Liver (tissue), 9 donors: ENCODE results near the gene NIT2. TPM values are rescaled to one million over a fixed set of nuclear protein-coding genes. Genes with fewer than 3 reads are reported as not detected.
"Not testable (repeated sequence)": the region's sequence is repeated elsewhere in the genome, so short reads cannot be mapped to it uniquely, and the experiment has no call there.

Experiments used
- DNase-seq: peaks from one replicate; pipeline ENCODE4 v3.0.0-alpha.2; 2017; ENCODE audit warnings: low spot score
- H3K27ac ChIP-seq, 2 donors: one replicate each; pipeline ENCODE4 v1.7.0; 2013; ENCODE audit warnings: inconsistent platforms in 2 of 2, low read length in 2 of 2, control low read depth in 1 of 2, low read depth in 1 of 2, mild to moderate bottlenecking in 1 of 2
- H3K27me3 ChIP-seq, 4 donors: one replicate each; pipeline versions ENCODE4 v1.6.1 to v1.7.0; 2013; ENCODE audit warnings: low read length in 3 of 4, inconsistent platforms in 1 of 4, mild to moderate bottlenecking in 1 of 4, moderate library complexity in 1 of 4; ENCODE audit not compliant: control insufficient read depth in 4 of 4, insufficient read depth in 4 of 4
- H3K36me3 ChIP-seq, 4 donors: one replicate each; pipeline versions ENCODE4 v1.6.1 to v1.7.0; 2013; ENCODE audit warnings: low read length in 3 of 4, mild to moderate bottlenecking in 3 of 4, low read depth in 1 of 4, moderate library complexity in 1 of 4; ENCODE audit not compliant: control insufficient read depth in 4 of 4, insufficient read depth in 3 of 4
- H3K4me1 ChIP-seq, 4 donors: one replicate each; pipeline versions ENCODE4 v1.6.1 to v1.7.0; 2013; ENCODE audit warnings: low read length in 3 of 4, mild to moderate bottlenecking in 3 of 4, moderate library complexity in 1 of 4; ENCODE audit not compliant: control insufficient read depth in 4 of 4, insufficient read depth in 4 of 4
- H3K4me3 ChIP-seq, 3 donors: one replicate each; pipeline versions ENCODE4 v1.6.1 to v1.7.0; 2013; ENCODE audit warnings: low read length in 3 of 3, control low read depth in 1 of 3, low read depth in 1 of 3, mild to moderate bottlenecking in 1 of 3
- H3K9ac ChIP-seq, 2 donors: one replicate each; pipeline ENCODE4 v1.7.0; 2013; ENCODE audit warnings: low read length in 2 of 2, mild to moderate bottlenecking in 2 of 2, moderate library complexity in 2 of 2, control low read depth in 1 of 2, low read depth in 1 of 2
- H3K9me3 ChIP-seq, 4 donors: one replicate each; pipeline versions ENCODE4 v1.6.1 to v1.7.0; 2013; ENCODE audit warnings: low read length in 3 of 4; ENCODE audit not compliant: control insufficient read depth in 4 of 4
- ATF3 ChIP-seq: IDR thresholded peaks from 2 replicates; pipeline ENCODE4 v1.6.1; 2016; ENCODE audit warnings: antibody characterized with exemption
- CTCF ChIP-seq: fragments of 150-350 bp; IDR thresholded peaks from 2 replicates; pipeline ENCODE4 v1.5.1; 2017; ENCODE audit warnings: improper control_type of control experiment, low read depth, low read length; ENCODE audit not compliant: missing input control
- EGR1 ChIP-seq, 2 donors: IDR thresholded peaks; 2 replicates each; pipeline ENCODE4 v1.6.1; 2016 to 2018; ENCODE audit warnings: antibody characterized with exemption in 2 of 2, low read depth in 2 of 2
- FOXA1 ChIP-seq: IDR thresholded peaks from 2 replicates; pipeline ENCODE4 v1.6.1; 2016; ENCODE audit warnings: antibody characterized with exemption
- FOXA2 ChIP-seq: IDR thresholded peaks from 2 replicates; pipeline ENCODE4 v1.6.1; 2016; ENCODE audit warnings: antibody characterized with exemption
- GABPA ChIP-seq, 2 donors: IDR thresholded peaks in 1 of 2; conservative IDR thresholded peaks in 1 of 2; 2 replicates each; pipeline ENCODE4 v1.6.1; 2016; ENCODE audit warnings: antibody characterized with exemption in 2 of 2, mild to moderate bottlenecking in 1 of 2, moderate library complexity in 1 of 2
- HNF4A ChIP-seq, 2 donors: conservative IDR thresholded peaks; 2 replicates each; pipeline ENCODE4 v1.6.1; 2016; ENCODE audit warnings: antibody characterized with exemption in 2 of 2, mild to moderate bottlenecking in 2 of 2
- HNF4G ChIP-seq: IDR thresholded peaks from 2 replicates; pipeline ENCODE4 v1.6.1; 2016; ENCODE audit warnings: antibody characterized with exemption
- JUND ChIP-seq, 2 donors: IDR thresholded peaks; 2 replicates each; pipeline ENCODE4 v1.6.1; 2016; ENCODE audit warnings: antibody characterized with exemption in 2 of 2
- MAX ChIP-seq: IDR thresholded peaks from 2 replicates; pipeline ENCODE4 v1.6.1; 2016; ENCODE audit warnings: antibody characterized with exemption
- NR2F2 ChIP-seq: IDR thresholded peaks from 2 replicates; pipeline ENCODE4 v1.6.1; 2016; ENCODE audit warnings: antibody characterized with exemption
- RAD21 ChIP-seq, 2 donors: IDR thresholded peaks; 2 replicates each; pipeline ENCODE4 v1.6.1; 2016; ENCODE audit warnings: antibody characterized with exemption in 2 of 2, mild to moderate bottlenecking in 2 of 2
- RXRA ChIP-seq, 2 donors: IDR thresholded peaks; 2 replicates each; pipeline ENCODE4 v1.6.1; 2017 to 2018; ENCODE audit warnings: antibody characterized with exemption in 2 of 2, mild to moderate bottlenecking in 1 of 2
- TAF1 ChIP-seq: conservative IDR thresholded peaks from 2 replicates; pipeline ENCODE4 v1.6.1; 2016; ENCODE audit warnings: antibody characterized with exemption, mild to moderate bottlenecking
- ZBTB33 ChIP-seq: IDR thresholded peaks from 2 replicates; pipeline ENCODE4 v1.6.1; 2016; ENCODE audit warnings: antibody characterized with exemption
- WGBS: extraction: QIAGEN DNeasy Blood & Tissue Kit; methylation state at CpG from one replicate; pipeline ENCODE4 v1.1.7; 2013; 5-methylcytosine and 5-hydroxymethylcytosine counted together
- polyA plus RNA-seq, 2 donors: library from polyadenylated mRNA; stranded (reverse) in 1 of 2; unstranded in 1 of 2; fragments of 200-250 nt in 1 of 2; fragments of >200 nt in 1 of 2; fragmentation: Nextera tagmentation in 1 of 2; extraction: Ambion mirVana in 1 of 2; gene quantifications; one replicate each; pipeline versions ENCODE4 v1.2.1 to v1.2.3, GENCODE V29; 2013 to 2015
- total RNA-seq, 2 donors: library from RNA; depleted of rRNA; stranded (reverse); fragments of >200 nt; gene quantifications; one replicate each; pipeline ENCODE4 v1.2.3, GENCODE V29; 2014
- donor health status: healthy.
- donor health status: healthy.
- donor health status: healthy.
- donor health status: healthy.
- donor health status: healthy.

NIT2 gene
- total and polyA plus RNA-seq, 4 donors: 32.4 to 243 (median 55.3) TPM

- no peak for DNase-seq
- H3K4me3 ChIP-seq: peak overlapping the region; percentile 50 to 91 (median 72)
- no peaks in the 10 kb centered on the region for H3K9me3 ChIP-seq
- peaks cover 11 to 69% (median 55%) of the 10 kb centered on the region in 4 donors for H3K4me1 ChIP-seq
- peak overlapping the region; percentile 59 to 87 for H3K27ac ChIP-seq
- WGBS: 65% methylated on average over 14 of the region's 14 CpGs
- no peak for TF ChIP-seq TAF1
- TF ChIP-seq FOXA2: no peak
- TF ChIP-seq HNF4G: no peak
- no peak for TF ChIP-seq JUND (IDR thresholded peaks at IDR 0.05)
- TF ChIP-seq GABPA (IDR thresholded peaks at IDR 0.05 in 1 of 2, conservative IDR thresholded peaks at IDR 0.05 in 1 of 2): no peak
- no peak for TF ChIP-seq MAX
- TF ChIP-seq CTCF: no peak
- TF ChIP-seq ATF3: no peak
- TF ChIP-seq FOXA1: no peak
- no peak for TF ChIP-seq EGR1 (IDR thresholded peaks at IDR 0.05; ENCODE audit: low read depth in 2 of 2)
- TF ChIP-seq ZBTB33: no peak
- no peak for TF ChIP-seq RAD21 (IDR thresholded peaks at IDR 0.05)
- TF ChIP-seq RXRA (IDR thresholded peaks at IDR 0.05): no peak
- TF ChIP-seq NR2F2: no peak
- no peaks in the 10 kb centered on the region for H3K27me3 ChIP-seq
- H3K9ac ChIP-seq: peak overlapping the region; percentile 53 to 56
- peaks cover 0 to 6% (median 2%) of the 10 kb centered on the region in 4 donors for H3K36me3 ChIP-seq
Observed at GRCh38 chr3:100335434-100335833, 877 bp downstream of the NIT2 start.

GRCh38 chr3:100336229-100336628 is 1.7 kb downstream of the NIT2 start:
- H3K9me3 ChIP-seq, H3K4me3 ChIP-seq, DNase-seq, H3K9ac ChIP-seq, H3K27me3 ChIP-seq: not testable (repeated sequence)
- Histone ChIP-seq H3K4me1 (peaks cover 11 to 72% (median 61%) of the 10 kb centered on the region in 4 donors), H3K36me3 (peaks cover 0 to 11% (median 4%) of the 10 kb centered on the region in 4 donors), H3K27ac (peak overlapping the region; percentile 26 to 87)
- 85% methylated on average over 10 of the region's 10 CpGs for WGBS

- Histone ChIP-seq H3K27ac (peak overlapping the region in 1 of 2 donors; percentile 54), H3K27me3 (no peaks in the 10 kb centered on the region), H3K9me3 (no peaks in the 10 kb centered on the region), H3K4me1 (peaks cover 10 to 52% (median 49%) of the 10 kb centered on the region in 4 donors), H3K36me3 (peaks cover 0 to 24% (median 14%) of the 10 kb centered on the region in 4 donors), H3K9ac (no peak overlapping the region), H3K4me3 (no peak overlapping the region)
- 73% methylated on average over 10 of the region's 10 CpGs for whole genome bisulfite sequencing
- TF ChIP-seq RAD21 (IDR thresholded peaks at IDR 0.05): no peak
- no peak for TF ChIP-seq ATF3
- peak in 1 of 2 donors; percentile 3 for TF ChIP-seq HNF4A (conservative IDR thresholded peaks at IDR 0.05)
- DNase-seq: no peak
Observed at GRCh38 chr3:100338911-100339310, 4.4 kb downstream of the NIT2 start.
